GM13977 (cell line): ENCODE data around the gene NOTCH3.

Experiments
- DNase-seq: peaks from one replicate; pipeline ENCODE4 v3.0.0; 2012; ENCODE audit warnings: low spot score
- in situ Hi-C: fragments of 300-500 bp; cut with MboI; formaldehyde crosslinking; loops from one replicate; pipeline ENCODE4 v1.12.0; 2022; ENCODE audit warnings: low sequenced_read_pairs, low pct_unique_long_range_greater_than_20kb, mixed read lengths, inconsistent platforms; ENCODE audit not compliant: unreplicated experiment
- TF ChIP-seq, protein P1 (sequence below): IDR thresholded peaks from 2 replicates; pipeline ENCODE4 v1.5.1; 2012; ENCODE audit warnings: mild to moderate bottlenecking, control low read depth; ENCODE audit not compliant: insufficient read depth; ENCODE audit errors: extremely low read depth, missing control alignments

Gene NOTCH3

DNA sequence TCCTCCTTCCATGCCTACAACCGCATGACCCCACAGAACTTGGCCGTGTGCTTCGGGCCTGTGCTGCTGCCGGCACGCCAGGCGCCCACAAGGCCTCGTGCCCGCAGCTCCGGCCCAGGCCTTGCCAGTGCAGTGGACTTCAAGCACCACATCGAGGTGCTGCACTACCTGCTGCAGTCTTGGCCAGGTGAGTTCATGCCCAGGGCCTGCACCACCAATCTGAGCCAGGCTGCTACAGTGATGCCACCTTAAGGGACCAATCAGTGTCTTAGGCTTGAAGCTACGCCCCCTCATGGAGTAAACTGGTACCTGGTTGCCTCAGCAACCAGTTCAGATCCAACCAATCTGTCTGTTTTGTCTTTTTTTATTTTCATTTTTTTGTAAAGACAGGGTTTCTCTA lies 88.4 kb downstream of the NOTCH3 start:
- DNase-seq: no peak
- in situ Hi-C loops: no loop called here
- TF ChIP-seq, protein P1, sequence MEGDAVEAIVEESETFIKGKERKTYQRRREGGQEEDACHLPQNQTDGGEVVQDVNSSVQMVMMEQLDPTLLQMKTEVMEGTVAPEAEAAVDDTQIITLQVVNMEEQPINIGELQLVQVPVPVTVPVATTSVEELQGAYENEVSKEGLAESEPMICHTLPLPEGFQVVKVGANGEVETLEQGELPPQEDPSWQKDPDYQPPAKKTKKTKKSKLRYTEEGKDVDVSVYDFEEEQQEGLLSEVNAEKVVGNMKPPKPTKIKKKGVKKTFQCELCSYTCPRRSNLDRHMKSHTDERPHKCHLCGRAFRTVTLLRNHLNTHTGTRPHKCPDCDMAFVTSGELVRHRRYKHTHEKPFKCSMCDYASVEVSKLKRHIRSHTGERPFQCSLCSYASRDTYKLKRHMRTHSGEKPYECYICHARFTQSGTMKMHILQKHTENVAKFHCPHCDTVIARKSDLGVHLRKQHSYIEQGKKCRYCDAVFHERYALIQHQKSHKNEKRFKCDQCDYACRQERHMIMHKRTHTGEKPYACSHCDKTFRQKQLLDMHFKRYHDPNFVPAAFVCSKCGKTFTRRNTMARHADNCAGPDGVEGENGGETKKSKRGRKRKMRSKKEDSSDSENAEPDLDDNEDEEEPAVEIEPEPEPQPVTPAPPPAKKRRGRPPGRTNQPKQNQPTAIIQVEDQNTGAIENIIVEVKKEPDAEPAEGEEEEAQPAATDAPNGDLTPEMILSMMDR: no peak

DNA sequence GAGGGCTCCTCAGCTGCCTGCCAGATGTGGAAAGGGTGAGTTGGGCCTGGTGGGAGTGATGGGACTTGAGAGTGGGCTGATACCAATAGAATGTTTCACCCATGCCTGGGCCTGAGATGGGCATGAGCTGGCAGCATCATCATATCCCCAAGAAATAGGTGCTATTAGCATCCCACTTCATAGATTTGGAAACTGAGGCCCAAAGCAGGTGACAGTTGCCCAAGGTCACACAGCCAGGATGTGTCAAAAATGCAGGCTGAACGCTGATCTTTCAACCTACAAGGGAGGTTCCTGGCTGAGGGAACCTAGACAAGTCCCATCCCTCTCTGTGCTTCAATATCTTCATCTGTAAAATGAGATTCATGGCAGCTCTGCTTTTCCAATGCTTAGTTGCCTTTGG lies 89.0 kb downstream of the NOTCH3 start:
- TF ChIP-seq, protein P1: no peak
- in situ Hi-C loops: no loop called here
- DNase-seq: no peak

DNA sequence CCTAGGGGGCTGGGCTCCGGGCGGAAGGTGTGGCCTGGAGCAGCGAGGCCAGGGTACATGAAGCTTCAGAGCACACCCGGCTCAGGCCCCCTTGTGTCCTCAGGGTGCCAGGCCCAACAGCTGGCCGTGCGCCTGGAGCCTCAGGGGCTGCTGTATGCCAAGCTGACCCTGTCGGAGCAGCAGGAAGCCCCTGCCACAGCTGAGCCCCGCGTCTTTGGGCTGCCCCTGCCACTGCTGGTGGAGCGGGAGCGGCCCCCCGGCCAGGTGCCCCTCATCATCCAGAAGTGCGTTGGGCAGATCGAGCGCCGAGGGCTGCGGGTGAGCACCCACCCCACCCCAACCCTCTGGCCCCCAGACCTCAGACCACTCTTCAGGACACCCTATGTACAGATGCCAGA lies 90.4 kb downstream of the NOTCH3 start:
- in situ Hi-C loops: no loop called here
- no peak for DNase-seq
- TF ChIP-seq, protein P1: no peak

DNA sequence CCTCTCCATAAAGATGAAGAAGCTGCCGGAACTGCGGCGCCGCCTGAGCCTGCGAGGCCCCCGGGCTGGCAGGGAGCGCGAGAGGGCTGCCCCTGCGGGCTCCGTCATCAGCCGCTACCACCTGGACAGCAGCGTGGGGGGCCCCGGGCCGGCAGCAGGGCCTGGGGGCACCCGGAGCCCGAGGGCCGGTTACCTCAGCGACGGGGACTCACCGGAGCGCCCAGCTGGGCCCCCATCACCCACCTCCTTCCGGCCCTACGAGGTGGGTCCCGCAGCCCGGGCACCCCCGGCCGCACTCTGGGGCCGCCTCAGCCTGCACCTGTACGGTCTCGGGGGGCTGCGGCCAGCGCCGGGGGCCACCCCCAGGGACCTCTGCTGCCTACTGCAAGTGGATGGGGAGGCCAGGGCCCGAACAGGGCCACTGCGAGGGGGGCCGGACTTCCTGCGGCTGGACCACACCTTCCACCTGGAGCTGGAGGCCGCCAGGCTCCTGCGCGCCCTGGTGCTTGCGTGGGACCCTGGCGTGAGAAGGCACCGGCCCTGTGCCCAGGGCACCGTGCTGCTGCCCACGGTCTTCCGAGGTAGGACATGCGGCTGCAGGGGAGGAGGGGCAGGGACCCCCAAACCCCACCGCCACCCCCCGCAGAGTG lies 90.9 kb downstream of the NOTCH3 start:
- TF ChIP-seq, protein P1: no peak
- in situ Hi-C loops: no loop called here
- DNase-seq: no peak
